PC-3 (cell line): ENCODE data around the gene TOMM40L. TPM values are rescaled to one million over a fixed set of nuclear protein-coding genes. Genes with fewer than 3 reads are reported as not detected.
"Not testable (repeated sequence)": the region's sequence is repeated elsewhere in the genome, so short reads cannot be mapped to it uniquely, and the experiment has no call there.

Experiments
- ATAC-seq: fragments of 200-7000 bp; cut with Tn5 transposase; 2 replicates; pipeline ENCODE4 v1.9.1; 2020; ENCODE audit warnings: mild to moderate bottlenecking, moderate library complexity
- BruUV-seq: library from RNA; stranded (reverse); fragments of 400-500 nt; replicated peaks from 2 replicates; lab custom pipeline; 2021; lab: Mats Ljungman, UMichigan
- CTCF ChIA-PET: fragments of 300-600 bp; sonication (Branson Sonifier 250); formaldehyde crosslinking; loops from one replicate; lab custom pipeline; 2022; ENCODE audit warnings: antibody characterized with exemption; lab: Charles Lee
- POLR2A ChIA-PET: fragments of 300-600 bp; sonication (Branson Sonifier 250); formaldehyde crosslinking; loops from one replicate; lab custom pipeline; 2022; ENCODE audit warnings: antibody characterized with exemption; ENCODE audit not compliant: unreplicated experiment; lab: Charles Lee
- DNase-seq: peaks from one replicate; pipeline ENCODE4 v3.0.0-alpha.2; 2015
- H2AFZ ChIP-seq: fragments of 300-600 bp; sonication (generic); 2 replicates; pipeline ENCODE4 v1.6.0; 2016; ENCODE audit warnings: antibody characterized with exemption, low read length
- H3F3A ChIP-seq: fragments of 300-600 bp; sonication (generic); one replicate; pipeline ENCODE4 v1.6.0; 2017; ENCODE audit warnings: antibody characterized with exemption, low read length, control low read depth, mild to moderate bottlenecking; ENCODE audit not compliant: unreplicated experiment
- H3K27ac ChIP-seq: fragments of 300-600 bp; sonication (generic); 2 replicates; pipeline ENCODE4 v1.5.1; 2016; ENCODE audit warnings: mild to moderate bottlenecking, low read length
- H3K27me3 ChIP-seq: fragments of 300-600 bp; sonication (generic); 2 replicates; pipeline ENCODE4 v1.6.1; 2016; ENCODE audit warnings: low read length, mixed read lengths
- H3K36me3 ChIP-seq: fragments of 300-600 bp; sonication (generic); 2 replicates; pipeline ENCODE4 v1.6.1; 2016; ENCODE audit warnings: low read depth, mixed run types, low read length, mixed read lengths
- H3K4me1 ChIP-seq: fragments of 300-600 bp; sonication (generic); 2 replicates; pipeline ENCODE4 v1.5.1; 2016; ENCODE audit warnings: low read length; ENCODE audit not compliant: insufficient read depth
- H3K4me2 ChIP-seq: fragments of 300-600 bp; sonication (generic); 2 replicates; pipeline ENCODE4 v1.6.0; 2016; ENCODE audit warnings: low read length
- H3K4me3 ChIP-seq: fragments of 300-600 bp; sonication (generic); 2 replicates; pipeline ENCODE4 v1.5.1; 2016; ENCODE audit warnings: mild to moderate bottlenecking, low read length, mixed read lengths
- H3K79me2 ChIP-seq: fragments of 300-600 bp; sonication (generic); 2 replicates; pipeline ENCODE4 v1.6.1; 2017; ENCODE audit warnings: low read length, mixed read lengths
- H3K9ac ChIP-seq: fragments of 300-600 bp; sonication (generic); 2 replicates; pipeline ENCODE4 v1.6.0; 2016; ENCODE audit warnings: mild to moderate bottlenecking, low read length
- H3K9me2 ChIP-seq: fragments of 300-600 bp; sonication (generic); replicated peaks from 2 replicates; pipeline ENCODE4 v1.6.1; 2016; ENCODE audit warnings: mixed run types, low read length, mixed read lengths
- H3K9me3 ChIP-seq: fragments of 300-600 bp; sonication (generic); 2 replicates; pipeline ENCODE4 v1.6.1; 2016; ENCODE audit warnings: low read length, mixed read lengths
- H4K20me1 ChIP-seq: fragments of 300-600 bp; sonication (generic); 2 replicates; pipeline ENCODE4 v1.6.1; 2016; ENCODE audit warnings: low read length, mixed read lengths
- CTCF ChIP-seq: fragments of 300-600 bp; sonication (generic); conservative IDR thresholded peaks from 2 replicates; pipeline ENCODE4 v1.5.1; 2017; ENCODE audit warnings: antibody characterized with exemption, low read depth, mild to moderate bottlenecking, low read length
- EZH2 ChIP-seq: fragments of 300-600 bp; sonication (generic); IDR thresholded peaks from one replicate; pipeline ENCODE4 v1.6.1; 2017; ENCODE audit warnings: antibody characterized with exemption, mild to moderate bottlenecking, low read length; ENCODE audit not compliant: unreplicated experiment
- EZH2phosphoT487 ChIP-seq: fragments of 300-600 bp; sonication (generic); IDR thresholded peaks from 2 replicates; pipeline ENCODE4 v1.6.1; 2018; ENCODE audit warnings: mild to moderate bottlenecking, antibody characterized with exemption, low read length, borderline replicate concordance
- intact Hi-C: fragments of 100-400 bp; cut with micrococcal nuclease; formaldehyde crosslinking; loops from 2 replicates; pipeline ENCODE4 v1.9.0; 2023
- total RNA-seq: library from RNA; depleted of rRNA; stranded (reverse); fragments of >200 nt; gene quantifications from 2 replicates; pipeline ENCODE4 v1.2.3, GENCODE V29; 2014

Gene TOMM40L
- total RNA-seq, 1 experiment from 2014 or later, result 23.2 TPM

GRCh38 chr1:161223805-161224694, 1.8 kb upstream of the TOMM40L start:
- H3K4me3 ChIP-seq, result no peak overlapping the region
- H4K20me1 ChIP-seq, result no peaks in the 10 kb centered on the region
- DNase-seq (no peak), ATAC-seq (no peak)
- H3K27ac ChIP-seq, result no peak overlapping the region
- no peak overlapping the region for H2AFZ ChIP-seq
- peaks cover 26% of the 10 kb centered on the region for H3K4me1 ChIP-seq
- intact Hi-C loops, result no loop called here
- H3K36me3 ChIP-seq, result peaks cover 9% of the 10 kb centered on the region; the same call in 1 of the 2 replicates
- H3K9ac ChIP-seq, result no peak overlapping the region
- POLR2A ChIA-PET, result no interaction called here
- no peaks in the 10 kb centered on the region for H3K27me3 ChIP-seq
- no peaks in the 10 kb centered on the region for H3F3A ChIP-seq
- H3K4me2 ChIP-seq, result no peak overlapping the region
- TF ChIP-seq CTCF (no peak), EZH2 (no peak), EZH2phosphoT487 (no peak)
- H3K9me2 ChIP-seq, result no peaks in the 10 kb centered on the region
- peaks cover 16% of the 10 kb centered on the region for H3K79me2 ChIP-seq
- CTCF ChIA-PET, result no interaction called here
- no peaks in the 10 kb centered on the region for H3K9me3 ChIP-seq
- no TSS peak for BruUV-seq

GRCh38 chr1:161224695-161225087, 1.2 kb upstream of the TOMM40L start:
- H4K20me1 ChIP-seq, H3K27ac ChIP-seq, CTCF ChIA-PET, H3K9me3 ChIP-seq, H3F3A ChIP-seq, ATAC-seq, BruUV-seq, H3K9me2 ChIP-seq, H2AFZ ChIP-seq, H3K4me3 ChIP-seq, DNase-seq, H3K9ac ChIP-seq, H3K4me2 ChIP-seq, H3K27me3 ChIP-seq, POLR2A ChIA-PET: not testable (repeated sequence)
- H3K79me2 ChIP-seq, result peaks cover 16% of the 10 kb centered on the region
- peaks cover 15% of the 10 kb centered on the region for H3K36me3 ChIP-seq
- H3K4me1 ChIP-seq, result peaks cover 26% of the 10 kb centered on the region
- intact Hi-C loops, result loop anchor here (1.0 kb wide), 3 partner anchors 14 to 32 kb away; partner anchors contain the start of gene NDUFS2

GRCh38 chr1:161225178-161225533, 704 bp upstream of the TOMM40L start:
- intact Hi-C loops, result loop anchor here (1.0 kb wide), 3 partner anchors 15 to 33 kb away; partner anchors contain the start of gene NDUFS2
- no peaks in the 10 kb centered on the region for H3K9me3 ChIP-seq
- H3K36me3 ChIP-seq, result peaks cover 20% of the 10 kb centered on the region
- no peak overlapping the region for H3K4me3 ChIP-seq
- TF ChIP-seq EZH2phosphoT487 (no peak), EZH2 (no peak), CTCF (no peak)
- no peak for DNase-seq
- H3K9me2 ChIP-seq, result no peaks in the 10 kb centered on the region
- H3F3A ChIP-seq, result no peaks in the 10 kb centered on the region
- ChIA-PET POLR2A (interaction anchor here (0.5 to 1.0 kb wide), 6 partner anchors 56 to 175 kb away, joined by 3 to 6 read pairs (median 4); no protein-coding TSS in a partner anchor), CTCF (interaction anchor here (0.6 to 3.0 kb wide), 19 partner anchors 8 to 501 kb away, joined by 3 to 39 read pairs (median 9); partner anchors contain the start of genes NDUFS2, PPOX and SDHC)
- peaks cover 16% of the 10 kb centered on the region for H3K79me2 ChIP-seq
- H3K27me3 ChIP-seq, result no peaks in the 10 kb centered on the region
- H4K20me1 ChIP-seq, result no peaks in the 10 kb centered on the region
- no peak overlapping the region for H3K27ac ChIP-seq
- peaks cover 26% of the 10 kb centered on the region for H3K4me1 ChIP-seq
- peak overlapping the region; percentile 38 for H3K4me2 ChIP-seq
- no peak overlapping the region for H3K9ac ChIP-seq
- no peak; the same call in 1 of the 2 replicates for ATAC-seq
- peak overlapping the region; percentile 70 for H2AFZ ChIP-seq
- no TSS peak for BruUV-seq
